K562 (cell line): ENCODE measurements around the gene OR52B6. TPM values are rescaled to one million over a fixed set of nuclear protein-coding genes. Genes with fewer than 3 reads are reported as not detected.

ENCODE experiments used
- ATAC-seq: fragments of 200-7000 bp; cut with Tn5 transposase; 3 replicates; pipeline ENCODE4 v1.9.1; 2020; ENCODE audit warnings: moderate library complexity
- BruUV-seq: library from RNA; stranded (reverse); fragments of 400-500 nt; replicated peaks from 2 replicates; lab custom pipeline; 2021; lab: Mats Ljungman, UMichigan
- CTCF ChIA-PET: fragments of 300-600 bp; formaldehyde crosslinking; extraction: SDS; loops from one replicate; lab custom pipeline; 2021; ENCODE audit warnings: low intra/inter-chr PET ratio; lab: Yijun Ruan, JAX
- POLR2A ChIA-PET: fragments of 300-600, 350-650 bp; sonication (Branson Sonifier 250); formaldehyde crosslinking; extraction: SDS; loops from one replicate; lab custom pipeline; 2021; ENCODE audit warnings: antibody characterized with exemption, inconsistent platforms; lab: Yijun Ruan, JAX
- DNase-seq, 4 experiments: peaks; one replicate each; pipeline versions ENCODE4 v3.0.0 to v3.0.0-alpha.2; 2011 to 2018; ENCODE audit warnings: low spot score in 3 of 4, mixed read lengths in 3 of 4; ENCODE audit errors: extremely low read depth in 1 of 4
- FAIRE-seq: peaks from 2 replicates; lab custom pipeline; 2011; peaks lifted over from hg19 to GRCh38; lab: Jason Lieb, UNC
- H2AFZ ChIP-seq: 2 replicates; pipeline ENCODE4 v1.6.0; 2011; ENCODE audit warnings: low read depth, low read length, control low read depth, inconsistent platforms
- H3K27ac ChIP-seq: fragments of 200-600 bp; 3 replicates; pipeline ENCODE4 v1.8.0; 2011; ENCODE audit warnings: low read depth, mild to moderate bottlenecking, control low read depth, inconsistent platforms, low read length, moderate library complexity, mixed read lengths; ENCODE audit errors: extremely low read depth
- H3K27me3 ChIP-seq, 2 experiments: fragments of 300-600 bp in 1 of 2; 2 replicates in 1 of 2; 3 replicates in 1 of 2; pipeline versions ENCODE4 v1.6.0 to v1.8.0; 2011; ENCODE audit warnings: inconsistent platforms in 2 of 2, low read length in 2 of 2, mild to moderate bottlenecking in 1 of 2, mixed read lengths in 1 of 2, moderate library complexity in 1 of 2; ENCODE audit not compliant: control insufficient read depth in 2 of 2, insufficient read depth in 2 of 2
- H3K36me3 ChIP-seq: fragments of 300-600 bp; 3 replicates; pipeline ENCODE4 v1.8.0; 2011; ENCODE audit warnings: mild to moderate bottlenecking, low read length, inconsistent platforms; ENCODE audit not compliant: control insufficient read depth, insufficient read depth
- H3K4me1 ChIP-seq, 2 experiments: fragments of 200-600 bp in 1 of 2; replicated peaks in 1 of 2; 2 replicates in 1 of 2; 3 replicates in 1 of 2; pipeline versions ENCODE4 v1.5.1 to v1.8.0; 2011; ENCODE audit warnings: inconsistent platforms in 2 of 2, low read length in 2 of 2, mild to moderate bottlenecking in 1 of 2, mixed read lengths in 1 of 2, moderate library complexity in 1 of 2; ENCODE audit not compliant: control insufficient read depth in 2 of 2, insufficient read depth in 2 of 2
- H3K4me2 ChIP-seq: 2 replicates; pipeline ENCODE4 v1.6.1; 2011; ENCODE audit warnings: low read length, control low read depth, inconsistent platforms, mixed read lengths; ENCODE audit not compliant: insufficient read depth
- H3K4me3 ChIP-seq: fragments of 200-600 bp; sonication (generic), shearing (Covaris generic); 2 replicates; pipeline ENCODE4 v1.5.1; 2016; ENCODE audit warnings: control low read depth, inconsistent platforms
- H3K79me2 ChIP-seq: fragments of 200-600 bp; 3 replicates; pipeline ENCODE4 v1.8.0; 2011; ENCODE audit warnings: low read length, inconsistent platforms; ENCODE audit not compliant: control insufficient read depth, insufficient read depth
- H3K9ac ChIP-seq, 2 experiments: 2 replicates each; pipeline versions ENCODE4 v1.6.0 to v1.6.1; 2011; ENCODE audit warnings: low read depth in 2 of 2, low read length in 2 of 2, control low read depth in 1 of 2, inconsistent platforms in 1 of 2, mild to moderate bottlenecking in 1 of 2, mixed read lengths in 1 of 2; ENCODE audit not compliant: insufficient read depth in 1 of 2
- H3K9me1 ChIP-seq: one replicate; pipeline ENCODE4 v1.6.0; 2011; ENCODE audit warnings: inconsistent platforms, mild to moderate bottlenecking, low read length, moderate library complexity; ENCODE audit not compliant: control insufficient read depth, insufficient read depth
- H3K9me3 ChIP-seq: replicated peaks from 2 replicates; pipeline ENCODE4 v1.5.1; 2011; ENCODE audit warnings: low read depth, low read length, inconsistent platforms; ENCODE audit not compliant: control insufficient read depth, insufficient read depth
- H4K20me1 ChIP-seq: replicated peaks from 2 replicates; pipeline ENCODE4 v1.6.1; 2011; ENCODE audit warnings: low read length, inconsistent platforms, mixed read lengths; ENCODE audit not compliant: control insufficient read depth, insufficient read depth
- BRD4 ChIP-seq: fragments of 200-600 bp; sonication (generic); IDR thresholded peaks from 2 replicates; pipeline ENCODE4 v1.6.1; 2017; ENCODE audit warnings: inconsistent platforms
- E2F1 ChIP-seq: sonication (generic); formaldehyde crosslinking; IDR thresholded peaks from 2 replicates; pipeline ENCODE4 v1.8.1; 2023; ENCODE audit warnings: mild to moderate bottlenecking, missing genetic modification reagents, moderate library complexity
- ELF4 ChIP-seq: fragments of 450-650 bp; formaldehyde crosslinking; IDR thresholded peaks from 2 replicates; pipeline ENCODE4 v1.4.0; 2022; ENCODE audit warnings: missing genetic modification characterization
- EZH2 ChIP-seq: IDR thresholded peaks from 2 replicates; pipeline ENCODE4 v1.6.1; 2012; ENCODE audit warnings: low read depth, mild to moderate bottlenecking, inconsistent platforms, low read length, borderline replicate concordance
- FIP1L1 ChIP-seq: fragments of 200-400 bp; formaldehyde crosslinking; IDR thresholded peaks from 2 replicates; pipeline ENCODE4 v1.6.1; 2018; ENCODE audit warnings: mild to moderate bottlenecking, low read depth, low read length; ENCODE audit not compliant: poor library complexity, severe bottlenecking
- MTA1 ChIP-seq: fragments of 450-650 bp; IDR thresholded peaks from 2 replicates; pipeline ENCODE4 v1.6.1; 2017; ENCODE audit warnings: borderline replicate concordance
- NR4A1 ChIP-seq, 2 experiments: fragments of 250-450 bp in 1 of 2; fragments of 450-650 bp in 1 of 2; sonication (Bioruptor Pico) in 1 of 2; IDR thresholded peaks; 2 replicates each; pipeline versions ENCODE4 v1.4.0 to v1.6.1; 2016 to 2020; ENCODE audit warnings: mild to moderate bottlenecking in 2 of 2, missing compliant biosample characterization in 1 of 2, missing genetic modification characterization in 1 of 2, moderate library complexity in 1 of 2
- SUPT5H ChIP-seq: fragments of 450-650 bp; IDR thresholded peaks from 2 replicates; pipeline ENCODE4 v1.6.1; 2016
- TAF7 ChIP-seq: fragments of 450-650 bp; IDR thresholded peaks from 2 replicates; pipeline ENCODE4 v1.6.1; 2016; ENCODE audit warnings: missing genetic modification characterization, missing compliant biosample characterization
- TGIF2 ChIP-seq: sonication (generic); formaldehyde crosslinking; IDR thresholded peaks from 2 replicates; pipeline ENCODE4 v1.8.1; 2022; ENCODE audit warnings: mild to moderate bottlenecking, missing genetic modification reagents, moderate library complexity
- U2AF1 ChIP-seq: fragments of 200-400 bp; formaldehyde crosslinking; optimal IDR thresholded peaks from 2 replicates; pipeline ENCODE3; 2017; ENCODE audit warnings: mild to moderate bottlenecking, low read depth, low read length, moderate library complexity
- ZNF253 ChIP-seq: fragments of 250-450 bp; sonication (Bioruptor Pico); conservative IDR thresholded peaks from 2 replicates; pipeline ENCODE4 v1.6.1; 2021; ENCODE audit warnings: mild to moderate bottlenecking
- WGBS: fragments of 100-300 bp; shearing (Covaris generic); methylation state at CpG from one replicate; pipeline ENCODE4 v1.1.6; 2016; ENCODE audit warnings: low coverage, mixed read lengths; ENCODE audit not compliant: insufficient coverage; ENCODE audit errors: missing lambda C conversion rate; 5-methylcytosine and 5-hydroxymethylcytosine counted together
- in situ Hi-C: fragments of 300-500 bp; cut with MboI; formaldehyde crosslinking; loops from 4 replicates; pipeline ENCODE4 v1.15.0; 2018; ENCODE audit warnings: inconsistent platforms, mixed read lengths
- intact Hi-C: fragments of 100-400 bp; cut with micrococcal nuclease; formaldehyde crosslinking; loops from 2 replicates; pipeline ENCODE4 v1.14.2; 2022
- polyA plus RNA-seq, 8 experiments: library from polyadenylated mRNA; depleted of rRNA in 4 of 8; stranded (reverse) in 5 of 8; unstranded in 3 of 8; fragments of >200 nt; fragmentation: Nextera tagmentation in 2 of 8; fragmentation: Illumina TruSeq in 1 of 8; extraction: Ambion mirVana in 2 of 8; extraction: Trizol in 1 of 8; gene quantifications; 2 replicates each; pipeline versions ENCODE4 v1.2.1 to v1.2.3, GENCODE V29; 2011 to 2014; ENCODE audit warnings: inconsistent platforms in 1 of 8, missing spikeins in 1 of 8
- total RNA-seq, 7 experiments: library from RNA; depleted of rRNA in 6 of 7; stranded (reverse); fragments of >200 nt in 6 of 7; fragmentation: Illumina TruSeq in 2 of 7; extraction: Trizol in 2 of 7; gene quantifications; 2 replicates each; pipeline versions ENCODE4 v1.2.1 to v1.2.3, GENCODE V29; 2011 to 2021; ENCODE audit warnings: low replicate concordance in 1 of 7
- TF ChIP-seq, protein P1 (sequence below), 2 experiments: IDR thresholded peaks in 1 of 2; conservative IDR thresholded peaks in 1 of 2; 2 replicates each; pipeline ENCODE4 v1.6.1; 2016; ENCODE audit warnings: low read depth in 2 of 2, mild to moderate bottlenecking in 1 of 2, missing compliant biosample characterization in 1 of 2, missing genetic modification characterization in 1 of 2, moderate library complexity in 1 of 2

The OR52B6 gene
- total and polyA plus RNA-seq, 9 of the 15 experiments (the other 6 are each of a cell fraction or from before 2014, with no cell fraction given), result not detected

DNA sequence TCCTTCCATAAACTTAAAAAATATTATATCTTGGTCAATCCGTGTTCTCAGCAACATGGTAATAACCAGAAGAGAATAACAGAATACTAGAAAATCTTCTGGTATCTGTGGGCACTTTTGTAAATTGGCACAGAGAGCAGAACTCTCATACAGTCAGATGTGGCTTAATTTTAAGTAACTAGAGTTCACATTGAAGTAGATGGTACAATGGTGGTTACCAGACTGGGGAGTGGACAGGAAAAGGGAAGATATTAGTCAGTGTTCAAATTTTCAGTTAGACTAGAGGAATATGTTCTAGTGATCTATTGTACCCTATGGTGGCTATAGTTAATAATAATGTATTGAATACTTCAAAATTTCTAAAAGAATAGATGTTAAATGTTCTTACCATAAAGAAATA lies 39.2 kb upstream of the OR52B6 start:
- WGBS, result 5% methylated on average over 1 of the region's 1 CpG
- no peak for DNase-seq
- in situ Hi-C loops, result no loop called here

DNA sequence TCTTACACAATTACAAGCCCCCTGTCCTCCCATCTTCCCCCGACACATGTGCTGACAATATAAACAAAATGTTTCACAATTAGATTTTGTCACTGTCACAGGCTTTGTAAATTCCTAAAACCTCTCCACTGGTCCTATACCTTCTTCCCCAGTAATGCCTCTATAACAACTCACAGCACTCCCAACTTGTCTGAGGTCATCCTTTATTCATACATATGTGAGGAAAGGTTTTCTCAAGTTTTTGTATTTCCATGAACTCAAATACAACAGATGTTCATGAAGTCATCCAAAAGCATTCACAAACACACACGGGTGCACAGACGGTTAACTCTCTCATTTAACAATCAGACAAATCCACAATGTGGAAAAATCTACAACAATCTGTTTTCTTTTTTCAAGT lies 34.2 kb upstream of the OR52B6 start:
- intact Hi-C loops, result no loop called here
- H3K9me3 ChIP-seq, result no peaks in the 10 kb centered on the region
- WGBS, result 52% methylated on average over 3 of the region's 3 CpGs
- ChIA-PET POLR2A (no interaction called here), CTCF (no interaction called here)
- H2AFZ ChIP-seq, result 0 out of 2 replicates have a peak overlapping the region, but pooled peaks have one; percentile 42
- DNase-seq, result no peak
- BruUV-seq, result no TSS peak
- H3K4me3 ChIP-seq, result no peak overlapping the region
- no peaks in the 10 kb centered on the region; a peak in 1 of 5 replicates for H3K27me3 ChIP-seq
- no peaks in the 10 kb centered on the region for H4K20me1 ChIP-seq
- H3K4me2 ChIP-seq, result no peak overlapping the region
- in situ Hi-C loops, result no loop called here
- FAIRE-seq, result no peak
- peaks cover 0 to 6% of the 10 kb centered on the region in 2 experiments; a peak in 2 of 5 replicates for H3K4me1 ChIP-seq
- no peak overlapping the region for H3K27ac ChIP-seq
- ATAC-seq, result no peak
- H3K79me2 ChIP-seq, result no peaks in the 10 kb centered on the region
- no peak overlapping the region for H3K9ac ChIP-seq
- no peaks in the 10 kb centered on the region for H3K9me1 ChIP-seq
- H3K36me3 ChIP-seq, result no peaks in the 10 kb centered on the region
- TF ChIP-seq EZH2 (no peak), E2F1 (no peak), TAF7 (tag) (no peak), NR4A1 (CRISPR knock-in tag; IDR thresholded peaks at IDR 0.05) (no peak), NR4A1 (tag; IDR thresholded peaks at IDR 0.05) (no peak), ELF4 (CRISPR knock-in tag) (no peak), SUPT5H (no peak), TGIF2 (CRISPR knock-in tag) (no peak), U2AF1 (no peak)
- TF ChIP-seq, protein P1, sequence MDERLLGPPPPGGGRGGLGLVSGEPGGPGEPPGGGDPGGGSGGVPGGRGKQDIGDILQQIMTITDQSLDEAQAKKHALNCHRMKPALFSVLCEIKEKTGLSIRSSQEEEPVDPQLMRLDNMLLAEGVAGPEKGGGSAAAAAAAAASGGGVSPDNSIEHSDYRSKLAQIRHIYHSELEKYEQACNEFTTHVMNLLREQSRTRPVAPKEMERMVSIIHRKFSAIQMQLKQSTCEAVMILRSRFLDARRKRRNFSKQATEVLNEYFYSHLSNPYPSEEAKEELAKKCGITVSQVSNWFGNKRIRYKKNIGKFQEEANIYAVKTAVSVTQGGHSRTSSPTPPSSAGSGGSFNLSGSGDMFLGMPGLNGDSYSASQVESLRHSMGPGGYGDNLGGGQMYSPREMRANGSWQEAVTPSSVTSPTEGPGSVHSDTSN (CRISPR knock-in tag; IDR thresholded peaks at IDR 0.05; ENCODE audit: low read depth), result no peak
- TF ChIP-seq, protein P1 (tag; conservative IDR thresholded peaks at IDR 0.05; ENCODE audit: low read depth), result no peak

More for the DNA sequence above, 39.2 kb upstream of the OR52B6 start:
- POLR2A ChIA-PET, result interaction anchor here (1.0 kb wide), 1 partner anchor 36 kb away, joined by 3 read pairs; no protein-coding TSS in a partner anchor
- no peaks in the 10 kb centered on the region for H3K4me1 ChIP-seq
- TF ChIP-seq FIP1L1 (no peak), MTA1 (no peak), ZNF253 (CRISPR knock-in tag) (no peak), BRD4 (no peak)
- TF ChIP-seq, all 486 proteins: peak for 0
- no TSS peak for BruUV-seq
- Histone ChIP-seq H3K4me3 (no peak overlapping the region), H3K79me2 (no peaks in the 10 kb centered on the region), H3K9me1 (no peaks in the 10 kb centered on the region), H4K20me1 (no peaks in the 10 kb centered on the region), H3K4me2 (no peak overlapping the region), H3K9ac (no peak overlapping the region), H2AFZ (no peak overlapping the region; the same call in 1 of the 2 replicates), H3K27me3 (no peaks in the 10 kb centered on the region; a peak in 1 of 5 replicates), H3K27ac (no peak overlapping the region), H3K36me3 (no peaks in the 10 kb centered on the region), H3K9me3 (0 out of 2 replicates have a peak, but pooled peaks cover 2% of the 10 kb centered on the region)
- ATAC-seq (no peak), FAIRE-seq (no peak)
- intact Hi-C loops, result no loop called here
- CTCF ChIA-PET, result no interaction called here
